OCI-LY1 (cell line): Measurements from ENCODE around the gene PIK3IP1.
A peak's percentile ranks its signal among the peaks of the same experiment; 100 is the strongest.

Experiments used
- EZH2 ChIP-seq: fragments of 200-600 bp; sonication (generic), shearing (Covaris generic); IDR thresholded peaks from 2 replicates; pipeline ENCODE4 v1.8.0; 2017; ENCODE audit warnings: borderline replicate concordance, mixed run types, mild to moderate bottlenecking, antibody characterized with exemption, low read length, moderate library complexity, mixed read lengths
- TF ChIP-seq, protein P1 (sequence below): fragments of 200-600 bp; sonication (generic), shearing (Covaris generic); IDR thresholded peaks from 2 replicates; pipeline ENCODE4 v1.5.1; 2017; ENCODE audit warnings: mild to moderate bottlenecking, antibody characterized with exemption, low read length, moderate library complexity, mixed read lengths

DNA sequence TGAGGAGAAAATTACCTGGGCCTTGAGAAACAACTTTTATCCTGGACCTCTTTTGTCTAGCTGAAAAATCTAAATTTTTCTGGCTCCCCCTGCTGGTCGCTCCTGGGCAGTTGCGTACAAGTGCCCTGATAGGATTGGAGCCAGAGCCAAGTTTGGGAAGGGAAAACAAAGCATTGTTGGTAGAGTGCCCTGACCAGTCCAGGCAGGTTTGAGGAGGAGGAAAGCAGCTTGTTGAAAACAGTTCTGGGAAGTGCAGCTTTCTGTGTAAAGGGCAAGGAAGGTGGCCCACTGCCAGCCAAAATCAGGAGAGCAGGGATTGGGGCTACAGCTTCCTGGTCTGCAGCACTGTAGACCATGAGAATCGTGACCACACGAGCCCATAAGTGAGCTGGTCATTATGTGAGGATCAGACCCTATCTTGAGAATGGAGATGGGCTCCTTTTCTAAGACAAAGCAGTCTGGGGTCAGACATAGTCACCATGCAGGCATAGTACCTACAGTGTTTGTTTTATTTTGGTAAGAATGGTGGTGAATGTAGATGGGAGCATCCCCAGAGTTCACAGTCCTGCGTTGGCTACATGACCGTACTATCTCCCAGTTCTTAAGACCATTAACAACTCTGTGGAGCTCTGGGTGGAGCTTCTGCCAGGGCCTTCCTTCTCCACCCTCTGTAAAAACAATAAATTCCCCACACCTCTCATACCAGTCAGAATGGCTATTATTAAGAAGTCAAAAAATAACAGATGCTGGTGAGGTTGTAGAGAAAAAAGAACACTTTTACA, 21.3 kb upstream of the PIK3IP1 start:
- TF ChIP-seq, protein P1, sequence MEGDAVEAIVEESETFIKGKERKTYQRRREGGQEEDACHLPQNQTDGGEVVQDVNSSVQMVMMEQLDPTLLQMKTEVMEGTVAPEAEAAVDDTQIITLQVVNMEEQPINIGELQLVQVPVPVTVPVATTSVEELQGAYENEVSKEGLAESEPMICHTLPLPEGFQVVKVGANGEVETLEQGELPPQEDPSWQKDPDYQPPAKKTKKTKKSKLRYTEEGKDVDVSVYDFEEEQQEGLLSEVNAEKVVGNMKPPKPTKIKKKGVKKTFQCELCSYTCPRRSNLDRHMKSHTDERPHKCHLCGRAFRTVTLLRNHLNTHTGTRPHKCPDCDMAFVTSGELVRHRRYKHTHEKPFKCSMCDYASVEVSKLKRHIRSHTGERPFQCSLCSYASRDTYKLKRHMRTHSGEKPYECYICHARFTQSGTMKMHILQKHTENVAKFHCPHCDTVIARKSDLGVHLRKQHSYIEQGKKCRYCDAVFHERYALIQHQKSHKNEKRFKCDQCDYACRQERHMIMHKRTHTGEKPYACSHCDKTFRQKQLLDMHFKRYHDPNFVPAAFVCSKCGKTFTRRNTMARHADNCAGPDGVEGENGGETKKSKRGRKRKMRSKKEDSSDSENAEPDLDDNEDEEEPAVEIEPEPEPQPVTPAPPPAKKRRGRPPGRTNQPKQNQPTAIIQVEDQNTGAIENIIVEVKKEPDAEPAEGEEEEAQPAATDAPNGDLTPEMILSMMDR: peak; percentile 94
- TF ChIP-seq EZH2: no peak
